Suprapubic skin (tissue), 4 donors: ENCODE measurements around the gene TRIM24. TPM values are rescaled to one million over a fixed set of nuclear protein-coding genes. Genes with fewer than 3 reads are reported as not detected.

Experiments used
- DNase-seq, 2 donors: peaks; one replicate each; pipeline ENCODE4 v3.0.0-alpha.2; 2019; ENCODE audit warnings: low spot score in 2 of 2
- H3K27ac ChIP-seq: fragments of 200-600 bp; sonication (generic); one replicate; pipeline ENCODE4 v1.5.1; 2019
- H3K27me3 ChIP-seq: fragments of 200-600 bp; sonication (generic); one replicate; pipeline ENCODE4 v1.5.1; 2019
- H3K36me3 ChIP-seq: fragments of 200-600 bp; sonication (generic); one replicate; pipeline ENCODE4 v1.5.1; 2019
- H3K4me1 ChIP-seq: fragments of 200-600 bp; sonication (generic); one replicate; pipeline ENCODE4 v1.5.1; 2019
- H3K4me3 ChIP-seq: fragments of 200-600 bp; sonication (generic); one replicate; pipeline ENCODE4 v1.5.1; 2019; ENCODE audit warnings: mild to moderate bottlenecking
- H3K9me3 ChIP-seq: fragments of 200-600 bp; sonication (generic); one replicate; pipeline ENCODE4 v1.5.1; 2019
- EP300 ChIP-seq: sonication (generic); formaldehyde crosslinking; IDR thresholded peaks from one replicate; pipeline ENCODE4 v1.6.1; 2017; ENCODE audit warnings: antibody characterized with exemption
- POLR2A ChIP-seq, 2 donors: fragments of 450-650 bp; IDR thresholded peaks; one replicate each; pipeline ENCODE4 v1.6.1; 2017; ENCODE audit warnings: antibody characterized with exemption in 2 of 2, mild to moderate bottlenecking in 2 of 2, moderate library complexity in 2 of 2
- POLR2AphosphoS5 ChIP-seq, 3 donors: sonication (generic); formaldehyde crosslinking; IDR thresholded peaks; one replicate each; pipeline ENCODE4 v1.6.1; 2017; ENCODE audit warnings: antibody characterized with exemption in 3 of 3
- WGBS: methylation state at CpG from one replicate; pipeline ENCODE4 v1.1.5; 2018; 5-methylcytosine and 5-hydroxymethylcytosine counted together
- total RNA-seq, 4 donors: library from RNA; depleted of rRNA; stranded (reverse); fragments of >200 nt; gene quantifications; one replicate each; pipeline ENCODE4 v1.1.0, GENCODE V29; 2016
- TF ChIP-seq, protein P1 (sequence below), 2 donors: fragments of 200-600 bp in 1 of 2; fragments of 450-650 bp in 1 of 2; sonication (generic) in 1 of 2; IDR thresholded peaks; one replicate each; pipeline ENCODE4 v1.5.1; 2016 to 2019; ENCODE audit warnings: antibody characterized with exemption in 2 of 2, mild to moderate bottlenecking in 1 of 2, moderate library complexity in 1 of 2

Gene TRIM24
- total RNA-seq, 4 donors from 2014 or later = 16.1 to 20.8 (median 17.7) TPM

DNA sequence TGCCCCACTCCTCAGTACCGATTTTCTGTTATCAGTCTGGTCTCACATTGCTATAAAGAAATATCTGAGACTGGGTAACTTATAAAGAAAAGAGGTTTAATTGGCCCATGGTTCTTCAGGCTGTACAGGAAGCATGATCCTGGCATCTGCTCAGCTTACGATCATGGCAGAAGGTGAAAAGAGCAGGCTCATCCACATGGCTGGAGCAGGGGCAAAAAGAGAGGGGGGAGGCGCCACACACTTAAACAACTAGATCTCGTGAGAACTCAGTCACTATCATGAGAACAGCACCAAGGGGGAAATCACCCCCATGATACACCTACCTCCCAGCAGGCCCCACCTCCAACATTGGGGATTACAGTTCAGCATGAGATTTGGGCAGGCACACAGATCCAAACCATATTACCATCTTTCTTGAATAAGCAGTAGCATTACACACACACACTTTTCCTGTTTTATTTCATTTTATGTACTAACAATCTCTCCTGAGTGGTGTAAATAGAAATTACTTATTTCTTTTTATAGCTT is 53.3 kb downstream of the TRIM24 start:
- Histone ChIP-seq H3K4me3 (no peak overlapping the region), H3K36me3 (peaks cover 37% of the 10 kb centered on the region), H3K9me3 (no peaks in the 10 kb centered on the region), H3K27ac (no peak overlapping the region), H3K27me3 (no peaks in the 10 kb centered on the region), H3K4me1 (no peaks in the 10 kb centered on the region)
- DNase-seq = no peak
- TF ChIP-seq EP300 = no peak
- TF ChIP-seq, protein P1, sequence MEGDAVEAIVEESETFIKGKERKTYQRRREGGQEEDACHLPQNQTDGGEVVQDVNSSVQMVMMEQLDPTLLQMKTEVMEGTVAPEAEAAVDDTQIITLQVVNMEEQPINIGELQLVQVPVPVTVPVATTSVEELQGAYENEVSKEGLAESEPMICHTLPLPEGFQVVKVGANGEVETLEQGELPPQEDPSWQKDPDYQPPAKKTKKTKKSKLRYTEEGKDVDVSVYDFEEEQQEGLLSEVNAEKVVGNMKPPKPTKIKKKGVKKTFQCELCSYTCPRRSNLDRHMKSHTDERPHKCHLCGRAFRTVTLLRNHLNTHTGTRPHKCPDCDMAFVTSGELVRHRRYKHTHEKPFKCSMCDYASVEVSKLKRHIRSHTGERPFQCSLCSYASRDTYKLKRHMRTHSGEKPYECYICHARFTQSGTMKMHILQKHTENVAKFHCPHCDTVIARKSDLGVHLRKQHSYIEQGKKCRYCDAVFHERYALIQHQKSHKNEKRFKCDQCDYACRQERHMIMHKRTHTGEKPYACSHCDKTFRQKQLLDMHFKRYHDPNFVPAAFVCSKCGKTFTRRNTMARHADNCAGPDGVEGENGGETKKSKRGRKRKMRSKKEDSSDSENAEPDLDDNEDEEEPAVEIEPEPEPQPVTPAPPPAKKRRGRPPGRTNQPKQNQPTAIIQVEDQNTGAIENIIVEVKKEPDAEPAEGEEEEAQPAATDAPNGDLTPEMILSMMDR (IDR thresholded peaks at IDR 0.05) = no peak
- no peak for TF ChIP-seq POLR2AphosphoS5 (IDR thresholded peaks at IDR 0.05)
- TF ChIP-seq POLR2A (IDR thresholded peaks at IDR 0.05) = no peak
- WGBS = 94% methylated on average over 4 of the region's 4 CpGs

DNA sequence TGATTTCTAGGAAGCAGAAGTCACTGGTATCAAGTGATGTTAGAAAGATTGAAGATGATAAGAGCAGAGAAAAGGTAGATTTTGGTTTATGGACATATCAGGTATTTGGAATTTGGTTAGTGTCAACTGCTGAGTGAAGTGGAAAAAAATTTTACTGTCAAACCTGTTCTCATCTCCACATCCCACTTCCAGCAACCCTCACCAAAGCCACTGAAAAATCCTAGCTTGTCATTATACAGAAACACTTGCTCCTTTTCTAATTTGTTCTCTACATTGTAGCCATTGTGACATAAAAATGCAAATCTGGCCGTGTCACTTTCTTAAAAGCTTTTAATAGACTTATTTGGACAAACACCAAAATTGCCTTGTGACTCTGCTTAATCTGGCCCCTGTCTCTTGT is 54.0 kb downstream of the TRIM24 start:
- no peak for DNase-seq
- Histone ChIP-seq H3K36me3 (peaks cover 44% of the 10 kb centered on the region), H3K4me1 (no peaks in the 10 kb centered on the region), H3K27ac (no peak overlapping the region), H3K27me3 (no peaks in the 10 kb centered on the region), H3K4me3 (no peak overlapping the region), H3K9me3 (no peaks in the 10 kb centered on the region)
- TF ChIP-seq POLR2A (IDR thresholded peaks at IDR 0.05) (no peak), EP300 (no peak), POLR2AphosphoS5 (IDR thresholded peaks at IDR 0.05) (no peak)
- TF ChIP-seq, protein P1 (IDR thresholded peaks at IDR 0.05) = no peak
- WGBS = 47% methylated on average over 1 of the region's 1 CpG

DNA sequence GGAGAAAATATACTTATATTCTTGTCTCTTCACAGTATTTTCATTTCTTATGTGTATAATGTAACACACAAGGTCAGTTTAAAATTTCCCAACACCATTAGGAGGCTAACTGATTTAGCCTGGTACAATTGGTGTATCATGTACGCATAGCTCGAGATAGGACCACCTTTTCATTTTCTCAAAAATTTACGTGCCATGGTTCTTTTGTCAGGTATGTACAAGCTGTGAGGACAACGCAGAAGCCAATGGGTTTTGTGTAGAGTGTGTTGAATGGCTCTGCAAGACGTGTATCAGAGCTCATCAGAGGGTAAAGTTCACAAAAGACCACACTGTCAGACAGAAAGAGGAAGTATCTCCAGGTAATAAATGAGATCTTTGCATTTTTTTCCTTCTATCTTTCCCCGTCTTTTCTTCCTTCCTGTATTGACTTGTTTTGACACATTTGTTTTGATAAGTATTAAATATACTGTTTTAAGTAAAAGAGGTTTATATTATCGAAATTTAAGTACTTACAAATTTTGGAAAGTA is 55.0 kb downstream of the TRIM24 start:
- DNase-seq = no peak
- WGBS = 84% methylated on average over 7 of the region's 7 CpGs
- H3K4me3 ChIP-seq = no peak overlapping the region
- no peak for TF ChIP-seq POLR2A (IDR thresholded peaks at IDR 0.05)
- H3K4me1 ChIP-seq = no peaks in the 10 kb centered on the region
- no peak overlapping the region for H3K27ac ChIP-seq
- H3K27me3 ChIP-seq = no peaks in the 10 kb centered on the region
- H3K36me3 ChIP-seq = peaks cover 54% of the 10 kb centered on the region
- H3K9me3 ChIP-seq = no peaks in the 10 kb centered on the region

DNA sequence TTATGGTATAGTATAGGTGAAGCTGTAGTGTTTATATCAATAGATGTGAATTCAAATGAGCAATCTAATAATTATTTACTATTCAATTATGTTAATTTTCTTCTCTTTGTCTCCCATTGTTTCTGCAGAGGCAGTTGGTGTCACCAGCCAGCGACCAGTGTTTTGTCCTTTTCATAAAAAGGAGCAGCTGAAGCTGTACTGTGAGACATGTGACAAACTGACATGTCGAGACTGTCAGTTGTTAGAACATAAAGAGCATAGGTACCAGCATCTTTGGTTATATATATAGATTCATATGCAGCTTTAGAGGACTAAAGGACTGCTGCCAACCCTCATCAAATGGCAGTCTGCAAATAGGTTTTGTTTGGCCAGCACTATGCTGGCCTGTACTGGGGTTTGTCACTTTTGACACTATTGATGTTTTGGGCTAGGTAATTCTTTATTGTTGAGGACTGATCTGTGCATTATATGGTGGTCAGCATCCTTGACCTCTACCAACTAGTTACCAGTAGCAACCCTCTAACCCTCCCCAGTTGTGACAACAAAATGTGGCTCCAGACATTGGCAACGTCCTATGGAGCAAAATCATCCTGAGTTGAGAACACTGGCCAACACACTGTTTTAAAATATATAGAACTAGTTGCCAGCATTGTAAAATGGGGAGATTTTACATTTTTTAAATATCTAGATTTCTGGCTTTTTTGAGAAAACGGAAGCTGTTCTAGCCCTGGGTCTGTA is 59.2 kb downstream of the TRIM24 start:
- 94% methylated on average over 4 of the region's 4 CpGs for WGBS
- Histone ChIP-seq H3K9me3 (no peaks in the 10 kb centered on the region), H3K36me3 (peaks cover 48% of the 10 kb centered on the region), H3K4me1 (no peaks in the 10 kb centered on the region), H3K4me3 (no peak overlapping the region), H3K27me3 (no peaks in the 10 kb centered on the region), H3K27ac (no peak overlapping the region)
- no peak for DNase-seq
- TF ChIP-seq POLR2AphosphoS5 (IDR thresholded peaks at IDR 0.05) = no peak
- TF ChIP-seq POLR2A (IDR thresholded peaks at IDR 0.05) = no peak
- TF ChIP-seq, protein P1 (IDR thresholded peaks at IDR 0.05) = no peak
- TF ChIP-seq EP300 = no peak

DNA sequence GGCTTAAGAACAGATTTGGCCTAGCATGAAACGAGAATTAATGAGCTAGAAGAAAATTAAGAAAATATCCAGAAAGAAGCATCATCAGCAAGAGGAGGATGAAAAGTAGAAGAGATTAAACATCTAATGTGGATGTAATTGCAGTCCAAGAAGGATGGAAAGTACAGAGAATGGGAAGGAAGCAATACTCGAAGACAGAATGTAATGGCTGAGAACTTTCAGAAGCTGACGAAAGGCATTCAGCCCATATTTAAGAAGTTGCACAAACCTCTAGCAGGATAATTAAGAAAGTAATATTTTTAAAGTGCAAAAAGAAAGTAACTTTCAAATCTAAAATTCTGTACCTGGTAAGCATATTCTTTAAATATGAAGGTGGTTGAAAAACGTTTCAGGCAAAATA is 60.7 kb downstream of the TRIM24 start:
- no peak for DNase-seq
- Histone ChIP-seq H3K36me3 (peaks cover 55% of the 10 kb centered on the region), H3K27me3 (no peaks in the 10 kb centered on the region), H3K27ac (no peak overlapping the region), H3K9me3 (no peaks in the 10 kb centered on the region), H3K4me3 (no peak overlapping the region), H3K4me1 (no peaks in the 10 kb centered on the region)
- TF ChIP-seq, protein P1 (IDR thresholded peaks at IDR 0.05) = no peak
- no peak for TF ChIP-seq EP300
- TF ChIP-seq POLR2AphosphoS5 (IDR thresholded peaks at IDR 0.05) = no peak
- TF ChIP-seq POLR2A (IDR thresholded peaks at IDR 0.05) = no peak
- WGBS = 94% methylated on average over 4 of the region's 4 CpGs
